ENCODE data around the gene AIG1. TPM values are rescaled to one million over a fixed set of nuclear protein-coding genes. Genes with fewer than 3 reads are reported as not detected.

The AIG1 gene
- total RNA-seq, 1 donor from 2014 or later: 17.5 TPM

- Mint-ChIP-seq H3K27me3 (ENCODE audit: unreplicated experiment) (peaks cover 3% of the 10 kb centered on the region), H3K36me3 (ENCODE audit: low read depth, unreplicated experiment) (no peaks in the 10 kb centered on the region), H3K4me1 (ENCODE audit: unreplicated experiment) (no peaks in the 10 kb centered on the region), H3K27ac (ENCODE audit: unreplicated experiment) (no peak overlapping the region), H3K9me3 (ENCODE audit: unreplicated experiment) (no peaks in the 10 kb centered on the region), H3K4me3 (ENCODE audit: unreplicated experiment) (no peak overlapping the region)
- no peak for TF ChIP-seq CTCF (IDR thresholded peaks at IDR 0.05; ENCODE audit: unreplicated experiment)
- no peak for DNase-seq (ENCODE audit: low spot score)
These were observed 43.2 kb downstream of the AIG1 start for GRCh38 chr6:143103916-143104315.

- DNase-seq (ENCODE audit: low spot score): no peak
These were observed 46.8 kb downstream of the AIG1 start for GRCh38 chr6:143107440-143107839.

GRCh38 chr6:143107911-143108761 lies 47.4 kb downstream of the AIG1 start:
- no peak overlapping the region for H3K27ac Mint-ChIP-seq (ENCODE audit: unreplicated experiment)
- H3K4me1 Mint-ChIP-seq (ENCODE audit: unreplicated experiment): no peaks in the 10 kb centered on the region
- no peaks in the 10 kb centered on the region for H3K36me3 Mint-ChIP-seq (ENCODE audit: low read depth, unreplicated experiment)
- no peak for TF ChIP-seq CTCF (IDR thresholded peaks at IDR 0.05; ENCODE audit: unreplicated experiment)
- H3K4me3 Mint-ChIP-seq (ENCODE audit: unreplicated experiment): no peak overlapping the region
- no peaks in the 10 kb centered on the region for H3K9me3 Mint-ChIP-seq (ENCODE audit: unreplicated experiment)
- DNase-seq (ENCODE audit: low spot score): no peak
- peaks cover 3% of the 10 kb centered on the region for H3K27me3 Mint-ChIP-seq (ENCODE audit: unreplicated experiment)

More at GRCh38 chr6:143107440-143107839, 46.8 kb downstream of the AIG1 start:
- H3K4me3 Mint-ChIP-seq (ENCODE audit: unreplicated experiment): no peak overlapping the region
- TF ChIP-seq CTCF (IDR thresholded peaks at IDR 0.05; ENCODE audit: unreplicated experiment): no peak
- no peaks in the 10 kb centered on the region for H3K4me1 Mint-ChIP-seq (ENCODE audit: unreplicated experiment)
- H3K27me3 Mint-ChIP-seq (ENCODE audit: unreplicated experiment): peaks cover 3% of the 10 kb centered on the region
- H3K27ac Mint-ChIP-seq (ENCODE audit: unreplicated experiment): no peak overlapping the region
- H3K36me3 Mint-ChIP-seq (ENCODE audit: low read depth, unreplicated experiment): no peaks in the 10 kb centered on the region
- H3K9me3 Mint-ChIP-seq (ENCODE audit: unreplicated experiment): no peaks in the 10 kb centered on the region

- Mint-ChIP-seq H3K4me3 (ENCODE audit: unreplicated experiment) (no peak overlapping the region), H3K9me3 (ENCODE audit: unreplicated experiment) (no peaks in the 10 kb centered on the region), H3K36me3 (ENCODE audit: low read depth, unreplicated experiment) (no peaks in the 10 kb centered on the region), H3K27ac (ENCODE audit: unreplicated experiment) (no peak overlapping the region), H3K27me3 (ENCODE audit: unreplicated experiment) (peaks cover 3% of the 10 kb centered on the region), H3K4me1 (ENCODE audit: unreplicated experiment) (no peaks in the 10 kb centered on the region)
- no peak for TF ChIP-seq CTCF (IDR thresholded peaks at IDR 0.05; ENCODE audit: unreplicated experiment)
- no peak for DNase-seq (ENCODE audit: low spot score)
These were observed 48.5 kb downstream of the AIG1 start for GRCh38 chr6:143109196-143109595.

- Mint-ChIP-seq H3K4me1 (ENCODE audit: unreplicated experiment) (no peaks in the 10 kb centered on the region), H3K36me3 (ENCODE audit: low read depth, unreplicated experiment) (no peaks in the 10 kb centered on the region), H3K27ac (ENCODE audit: unreplicated experiment) (no peak overlapping the region), H3K4me3 (ENCODE audit: unreplicated experiment) (no peak overlapping the region), H3K9me3 (ENCODE audit: unreplicated experiment) (no peaks in the 10 kb centered on the region), H3K27me3 (ENCODE audit: unreplicated experiment) (peaks cover 3% of the 10 kb centered on the region)
- DNase-seq (ENCODE audit: low spot score): no peak
- no peak for TF ChIP-seq CTCF (IDR thresholded peaks at IDR 0.05; ENCODE audit: unreplicated experiment)
These were observed 49.9 kb downstream of the AIG1 start for GRCh38 chr6:143110572-143110971.

Measured in endothelial cell (in vitro differentiated cells).